HCT116 (cell line): Measurements from ENCODE around the gene ERMP1. TPM values are rescaled to one million over a fixed set of nuclear protein-coding genes. Genes with fewer than 3 reads are reported as not detected.

Experiments used
- ATAC-seq: fragments of 200-7000 bp; cut with Tn5 transposase; 2 replicates; pipeline ENCODE4 v1.9.1; 2020; ENCODE audit warnings: mild to moderate bottlenecking, moderate library complexity
- BruUV-seq: library from RNA; stranded (reverse); fragments of 400-500 nt; replicated peaks from 2 replicates; lab custom pipeline; 2021; lab: Mats Ljungman, UMichigan
- CTCF ChIA-PET: fragments of 300-600 bp; sonication (Branson Sonifier 250); formaldehyde crosslinking; loops from one replicate; lab custom pipeline; 2021; ENCODE audit warnings: antibody characterized with exemption; lab: Charles Lee
- POLR2A ChIA-PET: fragments of 300-600, 350-600 bp; sonication (Branson Sonifier 250); formaldehyde crosslinking; loops from one replicate; lab custom pipeline; 2021; ENCODE audit warnings: antibody characterized with exemption; lab: Charles Lee
- RAD21 ChIA-PET, 2 experiments: fragments of 300-600 bp; sonication (Branson Sonifier 250); formaldehyde crosslinking; loops; one replicate each; lab custom pipeline; 2023; ENCODE audit warnings: low total read pairs in 2 of 2; ENCODE audit not compliant: uncharacterized antibody in 2 of 2, unreplicated experiment in 2 of 2, low non-redundant PET in 1 of 2; lab: Charles Lee
- DNase-seq: peaks from one replicate; pipeline ENCODE4 v3.0.0-alpha.2; 2010; ENCODE audit warnings: low read depth, low spot score
- H2AFZ ChIP-seq: fragments of 200-600 bp; shearing (Covaris generic), sonication (generic); 2 replicates; pipeline ENCODE4 v1.6.1; 2017; ENCODE audit warnings: low read depth, mixed run types, mixed read lengths, antibody characterized with exemption, low read length; ENCODE audit not compliant: poor library complexity, severe bottlenecking
- H3K27ac ChIP-seq: 2 replicates; pipeline ENCODE4 v1.5.1; 2012; ENCODE audit warnings: low read depth, low read length
- H3K27me3 ChIP-seq: fragments of 200-600 bp; sonication (generic); 2 replicates; pipeline ENCODE4 v1.6.1; 2016; ENCODE audit warnings: mixed run types, low read length, mixed read lengths; ENCODE audit not compliant: insufficient read depth
- H3K36me3 ChIP-seq, 2 experiments: fragments of 200-500 bp in 1 of 2; fragments of 200-600 bp in 1 of 2; sonication (Bioruptor generic) in 1 of 2; sonication (generic) in 1 of 2; 2 replicates each; pipeline versions ENCODE4 v1.5.1 to v1.6.1; 2014 to 2016; ENCODE audit warnings: low read length in 2 of 2, inconsistent platforms in 1 of 2, mixed read lengths in 1 of 2, mixed run types in 1 of 2; ENCODE audit not compliant: insufficient read depth in 2 of 2, control insufficient read depth in 1 of 2
- H3K4me1 ChIP-seq, 2 experiments: fragments of 200-600 bp in 1 of 2; sonication (generic) in 1 of 2; 2 replicates each; pipeline versions ENCODE4 v1.5.1 to v1.6.1; 2012 to 2017; ENCODE audit warnings: low read length in 2 of 2, inconsistent platforms in 1 of 2, mild to moderate bottlenecking in 1 of 2, mixed read lengths in 1 of 2, mixed run types in 1 of 2, moderate library complexity in 1 of 2; ENCODE audit not compliant: insufficient read depth in 2 of 2, control insufficient read depth in 1 of 2
- H3K4me2 ChIP-seq: fragments of 200-600 bp; sonication (generic); 2 replicates; pipeline ENCODE4 v1.6.1; 2017; ENCODE audit warnings: mixed run types, low read length, mixed read lengths
- H3K4me3 ChIP-seq, 2 experiments: fragments of 200-600 bp in 1 of 2; sonication (generic) in 1 of 2; replicated peaks in 1 of 2; 2 replicates each; pipeline ENCODE4 v1.5.1; 2011 to 2016; ENCODE audit warnings: low read length in 2 of 2, control low read depth in 1 of 2, low read depth in 1 of 2, mild to moderate bottlenecking in 1 of 2, mixed read lengths in 1 of 2, mixed run types in 1 of 2
- H3K79me2 ChIP-seq: fragments of 200-600 bp; sonication (generic); 2 replicates; pipeline ENCODE4 v1.6.1; 2017; ENCODE audit warnings: mild to moderate bottlenecking, mixed run types, low read length, moderate library complexity, mixed read lengths; ENCODE audit not compliant: insufficient read depth
- H3K9ac ChIP-seq: fragments of 200-600 bp; sonication (generic); 2 replicates; pipeline ENCODE4 v1.6.1; 2016; ENCODE audit warnings: low read length, mixed read lengths
- H3K9me2 ChIP-seq: fragments of 200-600 bp; sonication (generic), shearing (Covaris generic); 2 replicates; pipeline ENCODE4 v1.6.1; 2017; ENCODE audit warnings: mixed run types, mild to moderate bottlenecking, moderate library complexity; ENCODE audit not compliant: insufficient read depth
- H3K9me3 ChIP-seq, 2 experiments: fragments of 200-500 bp in 1 of 2; fragments of 200-600 bp in 1 of 2; sonication (Bioruptor generic) in 1 of 2; sonication (generic) in 1 of 2; 2 replicates each; pipeline ENCODE4 v1.6.1; 2014 to 2017; ENCODE audit warnings: low read length in 2 of 2, mixed read lengths in 2 of 2, inconsistent platforms in 1 of 2, low read depth in 1 of 2, mild to moderate bottlenecking in 1 of 2, mixed run types in 1 of 2, moderate library complexity in 1 of 2; ENCODE audit not compliant: control insufficient read depth in 1 of 2, insufficient read depth in 1 of 2
- H4K20me1 ChIP-seq: fragments of 200-600 bp; sonication (generic), shearing (Covaris generic); 2 replicates; pipeline ENCODE4 v1.6.1; 2017; ENCODE audit warnings: mixed run types, mild to moderate bottlenecking, moderate library complexity; ENCODE audit not compliant: insufficient read depth
- CBX3 ChIP-seq: IDR thresholded peaks from 2 replicates; pipeline ENCODE4 v1.6.1; 2012; ENCODE audit warnings: low read depth
- CEBPB ChIP-seq: IDR thresholded peaks from 2 replicates; pipeline ENCODE4 v1.6.1; 2012; ENCODE audit warnings: low read depth
- EGR1 ChIP-seq: IDR thresholded peaks from 2 replicates; pipeline ENCODE4 v1.6.1; 2012; ENCODE audit warnings: low read depth
- EZH2 ChIP-seq: fragments of 200-600 bp; sonication (generic); IDR thresholded peaks from 2 replicates; pipeline ENCODE4 v1.6.1; 2017; ENCODE audit warnings: antibody characterized with exemption, mixed run types
- EZH2phosphoT487 ChIP-seq: fragments of 200-600 bp; IDR thresholded peaks from 2 replicates; pipeline ENCODE4 v1.6.1; 2018; ENCODE audit warnings: antibody characterized with exemption, borderline replicate concordance
- FOSL1 ChIP-seq: IDR thresholded peaks from 2 replicates; pipeline ENCODE4 v1.6.1; 2012; ENCODE audit warnings: low read depth
- JUND ChIP-seq: IDR thresholded peaks from 2 replicates; pipeline ENCODE4 v1.6.1; 2012
- POLR2A ChIP-seq: IDR thresholded peaks from 2 replicates; pipeline ENCODE4 v1.7.0; 2011; ENCODE audit warnings: borderline replicate concordance; ENCODE audit not compliant: insufficient read depth, insufficient read length; ENCODE audit errors: extremely low read depth
- POLR2AphosphoS5 ChIP-seq: IDR thresholded peaks from 2 replicates; pipeline ENCODE4 v1.6.1; 2011; ENCODE audit warnings: mild to moderate bottlenecking, low read depth, low read length, moderate library complexity
- RAD21 ChIP-seq: IDR thresholded peaks from 2 replicates; pipeline ENCODE4 v1.6.1; 2012; ENCODE audit warnings: low read depth, mild to moderate bottlenecking
- SIN3A ChIP-seq: IDR thresholded peaks from 2 replicates; pipeline ENCODE4 v1.6.1; 2012; ENCODE audit warnings: low read depth
- SP1 ChIP-seq: IDR thresholded peaks from 2 replicates; pipeline ENCODE4 v1.6.1; 2012; ENCODE audit warnings: low read depth
- SRF ChIP-seq: IDR thresholded peaks from 2 replicates; pipeline ENCODE4 v1.6.1; 2012; ENCODE audit warnings: low read depth
- ZFX ChIP-seq: fragments of 450-650 bp; IDR thresholded peaks from 2 replicates; pipeline ENCODE4 v1.6.1; 2017
- ZNF274 ChIP-seq: fragments of 200-500 bp; sonication (Bioruptor generic); IDR thresholded peaks from 2 replicates; pipeline ENCODE4 v1.6.1; 2014; ENCODE audit warnings: mild to moderate bottlenecking, low read depth, low read length, inconsistent platforms
- intact Hi-C: fragments of 100-400 bp; cut with micrococcal nuclease; formaldehyde crosslinking; loops from 2 replicates; pipeline ENCODE4 v1.10.0; 2022
- total RNA-seq: library from RNA; stranded (reverse); gene quantifications from one replicate; pipeline ENCODE4 v1.2.1, GENCODE V29; 2021; ENCODE audit not compliant: unreplicated experiment
- TF ChIP-seq, protein P1 (sequence below): IDR thresholded peaks from 2 replicates; pipeline ENCODE4 v1.6.1; 2011; ENCODE audit warnings: mild to moderate bottlenecking, low read length, moderate library complexity; ENCODE audit not compliant: insufficient replicate concordance; ENCODE audit errors: extremely low read depth
- TF ChIP-seq, protein P2 (sequence below): IDR thresholded peaks from 2 replicates; pipeline ENCODE4 v1.6.1; 2012
- TF ChIP-seq, protein P3 (sequence below): IDR thresholded peaks from 2 replicates; pipeline ENCODE4 v1.6.1; 2012; ENCODE audit warnings: low read depth

ERMP1 gene
- total RNA-seq, 1 experiment from 2014 or later, result 29.9 TPM

DNA sequence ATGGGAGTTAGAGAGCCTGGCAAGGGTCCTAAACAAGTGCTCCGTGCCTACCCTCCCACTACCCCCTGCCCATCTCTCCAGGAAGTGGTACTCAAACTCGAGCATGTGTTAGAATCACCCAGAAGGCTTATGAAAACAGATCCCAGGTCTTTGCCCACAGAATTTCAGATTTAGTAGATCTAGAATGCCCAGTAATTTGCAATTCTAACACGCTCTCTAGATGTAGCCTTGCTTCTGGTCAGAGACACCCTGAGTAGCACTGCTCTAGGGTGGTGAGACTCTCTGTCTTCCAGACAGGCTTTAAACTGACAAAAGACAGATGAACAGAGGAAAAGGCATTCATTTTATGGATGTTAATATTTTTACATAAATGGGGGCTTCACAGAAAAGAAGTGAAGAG is 20.7 kb upstream of the ERMP1 start:
- POLR2A ChIA-PET, result no interaction called here
- H3K27me3 ChIP-seq, result no peaks in the 10 kb centered on the region
- H3K4me2 ChIP-seq, result no peak overlapping the region
- TF ChIP-seq SRF, result no peak
- no peak for TF ChIP-seq ZNF274
- TF ChIP-seq JUND, result no peak
- no peak for TF ChIP-seq EZH2phosphoT487
- TF ChIP-seq, all 23 proteins: peak for 0
- no peak overlapping the region for H3K4me3 ChIP-seq
- no peak for DNase-seq
- intact Hi-C loops, result no loop called here
- ChIA-PET CTCF (no interaction called here), RAD21 (no interaction called here)
- H4K20me1 ChIP-seq, result no peaks in the 10 kb centered on the region
- no peak overlapping the region for H2AFZ ChIP-seq
- no TSS peak for BruUV-seq
- no peaks in the 10 kb centered on the region for H3K36me3 ChIP-seq
- no peaks in the 10 kb centered on the region for H3K9me2 ChIP-seq
- no peak for ATAC-seq
- no peaks in the 10 kb centered on the region for H3K9me3 ChIP-seq
- no peak overlapping the region for H3K27ac ChIP-seq
- no peaks in the 10 kb centered on the region for H3K79me2 ChIP-seq
- H3K4me1 ChIP-seq, result no peaks in the 10 kb centered on the region
- no peak overlapping the region for H3K9ac ChIP-seq

DNA sequence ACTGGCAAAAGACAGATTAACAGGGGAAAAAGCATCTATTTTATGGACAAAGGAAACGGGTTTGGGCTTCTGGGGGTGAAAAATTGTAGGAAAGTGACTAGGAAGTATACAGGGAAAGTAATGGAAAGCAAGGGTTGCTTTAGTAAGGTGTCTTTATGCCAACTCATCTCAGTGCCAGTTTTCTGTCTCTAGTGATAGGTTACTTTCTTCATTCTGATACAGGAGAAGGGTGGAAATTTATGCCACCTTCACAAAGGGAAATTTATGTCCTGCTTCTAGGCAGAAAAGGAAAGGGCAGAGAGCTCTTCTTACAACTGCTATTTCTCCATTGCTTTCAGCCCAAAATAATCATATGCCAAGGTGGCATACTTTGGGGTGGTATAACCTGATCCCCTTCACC is 20.1 kb upstream of the ERMP1 start:
- Histone ChIP-seq H3K4me3 (no peak overlapping the region), H3K79me2 (no peaks in the 10 kb centered on the region), H3K27me3 (no peaks in the 10 kb centered on the region), H2AFZ (no peak overlapping the region), H3K9me3 (no peaks in the 10 kb centered on the region), H4K20me1 (no peaks in the 10 kb centered on the region), H3K9ac (no peak overlapping the region), H3K36me3 (no peaks in the 10 kb centered on the region), H3K4me1 (no peaks in the 10 kb centered on the region), H3K27ac (no peak overlapping the region), H3K9me2 (no peaks in the 10 kb centered on the region), H3K4me2 (no peak overlapping the region)
- BruUV-seq, result no TSS peak
- POLR2A ChIA-PET, result interaction anchor here (0.7 kb wide), 1 partner anchor 9 kb away, joined by 3 read pairs; no protein-coding TSS in a partner anchor
- no peak for DNase-seq
- TF ChIP-seq POLR2A (no peak), SRF (no peak), SP1 (no peak), CBX3 (no peak), SIN3A (no peak), EZH2 (no peak), ZNF274 (no peak), JUND (no peak), EZH2phosphoT487 (no peak), CEBPB (no peak), RAD21 (no peak), EGR1 (no peak), ZFX (no peak), FOSL1 (no peak), POLR2AphosphoS5 (no peak)
- TF ChIP-seq, protein P1, sequence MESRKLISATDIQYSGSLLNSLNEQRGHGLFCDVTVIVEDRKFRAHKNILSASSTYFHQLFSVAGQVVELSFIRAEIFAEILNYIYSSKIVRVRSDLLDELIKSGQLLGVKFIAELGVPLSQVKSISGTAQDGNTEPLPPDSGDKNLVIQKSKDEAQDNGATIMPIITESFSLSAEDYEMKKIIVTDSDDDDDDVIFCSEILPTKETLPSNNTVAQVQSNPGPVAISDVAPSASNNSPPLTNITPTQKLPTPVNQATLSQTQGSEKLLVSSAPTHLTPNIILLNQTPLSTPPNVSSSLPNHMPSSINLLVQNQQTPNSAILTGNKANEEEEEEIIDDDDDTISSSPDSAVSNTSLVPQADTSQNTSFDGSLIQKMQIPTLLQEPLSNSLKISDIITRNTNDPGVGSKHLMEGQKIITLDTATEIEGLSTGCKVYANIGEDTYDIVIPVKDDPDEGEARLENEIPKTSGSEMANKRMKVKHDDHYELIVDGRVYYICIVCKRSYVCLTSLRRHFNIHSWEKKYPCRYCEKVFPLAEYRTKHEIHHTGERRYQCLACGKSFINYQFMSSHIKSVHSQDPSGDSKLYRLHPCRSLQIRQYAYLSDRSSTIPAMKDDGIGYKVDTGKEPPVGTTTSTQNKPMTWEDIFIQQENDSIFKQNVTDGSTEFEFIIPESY, result no peak
- TF ChIP-seq, protein P2, sequence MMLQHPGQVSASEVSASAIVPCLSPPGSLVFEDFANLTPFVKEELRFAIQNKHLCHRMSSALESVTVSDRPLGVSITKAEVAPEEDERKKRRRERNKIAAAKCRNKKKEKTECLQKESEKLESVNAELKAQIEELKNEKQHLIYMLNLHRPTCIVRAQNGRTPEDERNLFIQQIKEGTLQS, result no peak
- TF ChIP-seq, protein P3, sequence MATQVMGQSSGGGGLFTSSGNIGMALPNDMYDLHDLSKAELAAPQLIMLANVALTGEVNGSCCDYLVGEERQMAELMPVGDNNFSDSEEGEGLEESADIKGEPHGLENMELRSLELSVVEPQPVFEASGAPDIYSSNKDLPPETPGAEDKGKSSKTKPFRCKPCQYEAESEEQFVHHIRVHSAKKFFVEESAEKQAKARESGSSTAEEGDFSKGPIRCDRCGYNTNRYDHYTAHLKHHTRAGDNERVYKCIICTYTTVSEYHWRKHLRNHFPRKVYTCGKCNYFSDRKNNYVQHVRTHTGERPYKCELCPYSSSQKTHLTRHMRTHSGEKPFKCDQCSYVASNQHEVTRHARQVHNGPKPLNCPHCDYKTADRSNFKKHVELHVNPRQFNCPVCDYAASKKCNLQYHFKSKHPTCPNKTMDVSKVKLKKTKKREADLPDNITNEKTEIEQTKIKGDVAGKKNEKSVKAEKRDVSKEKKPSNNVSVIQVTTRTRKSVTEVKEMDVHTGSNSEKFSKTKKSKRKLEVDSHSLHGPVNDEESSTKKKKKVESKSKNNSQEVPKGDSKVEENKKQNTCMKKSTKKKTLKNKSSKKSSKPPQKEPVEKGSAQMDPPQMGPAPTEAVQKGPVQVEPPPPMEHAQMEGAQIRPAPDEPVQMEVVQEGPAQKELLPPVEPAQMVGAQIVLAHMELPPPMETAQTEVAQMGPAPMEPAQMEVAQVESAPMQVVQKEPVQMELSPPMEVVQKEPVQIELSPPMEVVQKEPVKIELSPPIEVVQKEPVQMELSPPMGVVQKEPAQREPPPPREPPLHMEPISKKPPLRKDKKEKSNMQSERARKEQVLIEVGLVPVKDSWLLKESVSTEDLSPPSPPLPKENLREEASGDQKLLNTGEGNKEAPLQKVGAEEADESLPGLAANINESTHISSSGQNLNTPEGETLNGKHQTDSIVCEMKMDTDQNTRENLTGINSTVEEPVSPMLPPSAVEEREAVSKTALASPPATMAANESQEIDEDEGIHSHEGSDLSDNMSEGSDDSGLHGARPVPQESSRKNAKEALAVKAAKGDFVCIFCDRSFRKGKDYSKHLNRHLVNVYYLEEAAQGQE, result no peak
- no peak for ATAC-seq
- CTCF ChIA-PET, result no interaction called here
- RAD21 ChIA-PET, result no interaction called here
- intact Hi-C loops, result no loop called here
